ENCODE measurements around the gene RAD51B. TPM values are rescaled to one million over a fixed set of nuclear protein-coding genes. Genes with fewer than 3 reads are reported as not detected.

Gene RAD51B
- total RNA-seq, 1 experiment from 2014 or later: 14.2 TPM

- Mint-ChIP-seq H3K4me1 (peaks cover 25% of the 10 kb centered on the region), H3K27me3 (ENCODE audit: low read depth) (no peaks in the 10 kb centered on the region; the same call in 1 of the 2 replicates), H3K27ac (no peak overlapping the region), H3K9me3 (no peaks in the 10 kb centered on the region), H3K4me3 (no peak overlapping the region), H3K36me3 (no peaks in the 10 kb centered on the region)
- DNase-seq (ENCODE audit: low spot score) (no peak), ATAC-seq (no peak)
- POLR2A ChIA-PET: no interaction called here
- CTCF ChIA-PET: no interaction called here
- TF ChIP-seq ESRRA (CRISPR knock-in tag; IDR thresholded peaks at IDR 0.05; ENCODE audit: borderline replicate concordance) (no peak), EMX1 (CRISPR knock-in tag; IDR thresholded peaks at IDR 0.05) (no peak), FOXJ3 (CRISPR knock-in tag; IDR thresholded peaks at IDR 0.05; ENCODE audit: borderline replicate concordance) (no peak), ERG (CRISPR knock-in tag; IDR thresholded peaks at IDR 0.05) (no peak), MXD4 (CRISPR knock-in tag; IDR thresholded peaks at IDR 0.05; ENCODE audit: borderline replicate concordance) (no peak), ZMAT4 (CRISPR knock-in tag; IDR thresholded peaks at IDR 0.05) (no peak), PRRX2 (CRISPR knock-in tag; IDR thresholded peaks at IDR 0.05) (no peak), NR1H2 (CRISPR knock-in tag; IDR thresholded peaks at IDR 0.05) (no peak), TCF7 (CRISPR knock-in tag; IDR thresholded peaks at IDR 0.05; ENCODE audit: low read depth) (no peak), ELF4 (CRISPR knock-in tag; IDR thresholded peaks at IDR 0.05; ENCODE audit: low read depth) (no peak), GRHL2 (CRISPR knock-in tag; IDR thresholded peaks at IDR 0.05; ENCODE audit: insufficient replicate concordance, severe bottlenecking) (no peak), ATF1 (CRISPR knock-in tag; IDR thresholded peaks at IDR 0.05) (no peak), ETV6 (CRISPR knock-in tag; IDR thresholded peaks at IDR 0.05) (no peak), ZBTB21 (CRISPR knock-in tag; IDR thresholded peaks at IDR 0.05; ENCODE audit: borderline replicate concordance) (no peak), USF1 (CRISPR knock-in tag; IDR thresholded peaks at IDR 0.05) (no peak), JUN (CRISPR knock-in tag; IDR thresholded peaks at IDR 0.05) (no peak), PRDM15 (CRISPR knock-in tag; IDR thresholded peaks at IDR 0.05) (no peak)
Observed at GRCh38 chr14:68418174-68419118, 598.9 kb downstream of the RAD51B start.

- ChIA-PET POLR2A (no interaction called here), CTCF (interaction anchor here (1.0 kb wide), 1 partner anchor 14 kb away, joined by 3 read pairs; no protein-coding TSS in a partner anchor)
- Mint-ChIP-seq H3K4me1 (peaks cover 37% of the 10 kb centered on the region), H3K9me3 (peaks cover 8% of the 10 kb centered on the region), H3K36me3 (no peaks in the 10 kb centered on the region), H3K27ac (no peak overlapping the region), H3K27me3 (ENCODE audit: low read depth) (no peaks in the 10 kb centered on the region; the same call in 1 of the 2 replicates), H3K4me3 (no peak overlapping the region)
- ATAC-seq (no peak), DNase-seq (ENCODE audit: low spot score) (no peak)
- TF ChIP-seq E2F5 (CRISPR knock-in tag; IDR thresholded peaks at IDR 0.05) (no peak), MAX (CRISPR knock-in tag; IDR thresholded peaks at IDR 0.05) (no peak), NFYB (CRISPR knock-in tag; conservative IDR thresholded peaks at IDR 0.05; ENCODE audit: low read depth) (no peak), TCF7 (CRISPR knock-in tag; IDR thresholded peaks at IDR 0.05; ENCODE audit: low read depth) (no peak), FOXP1 (CRISPR knock-in tag; IDR thresholded peaks at IDR 0.05; ENCODE audit: borderline replicate concordance) (no peak), SP1 (CRISPR knock-in tag; conservative IDR thresholded peaks at IDR 0.05) (no peak), PRDM15 (CRISPR knock-in tag; IDR thresholded peaks at IDR 0.05) (no peak), NR1H2 (CRISPR knock-in tag; IDR thresholded peaks at IDR 0.05) (no peak)
Observed at GRCh38 chr14:68420350-68420749, 600.8 kb downstream of the RAD51B start.
